Loucy (cell line): Measurements from ENCODE around the gene GOLIM4.

ENCODE experiments used
- H2AFZ ChIP-seq: fragments of 200-600 bp; sonication (generic); 2 replicates; pipeline ENCODE4 v1.6.0; 2016; ENCODE audit warnings: antibody characterized with exemption, mild to moderate bottlenecking, low read length, moderate library complexity
- H3F3A ChIP-seq: fragments of 200-600 bp; 2 replicates; pipeline ENCODE4 v1.6.0; 2016; ENCODE audit warnings: antibody characterized with exemption, low read depth, mild to moderate bottlenecking
- H3K27me3 ChIP-seq: fragments of 200-600 bp; sonication (generic); 2 replicates; pipeline ENCODE4 v1.6.1; 2014; ENCODE audit warnings: low read length, mild to moderate bottlenecking; ENCODE audit not compliant: insufficient read depth, poor library complexity, severe bottlenecking
- H3K36me3 ChIP-seq: fragments of 200-600 bp; sonication (generic); 2 replicates; pipeline ENCODE4 v1.6.1; 2016; ENCODE audit warnings: low read length; ENCODE audit not compliant: insufficient read depth
- H3K4me1 ChIP-seq: fragments of 200-600 bp; sonication (generic); 2 replicates; pipeline ENCODE4 v1.5.1; 2014; ENCODE audit warnings: low read length, mild to moderate bottlenecking; ENCODE audit not compliant: insufficient read depth, poor library complexity, severe bottlenecking
- H3K4me2 ChIP-seq: fragments of 200-600 bp; sonication (generic); 2 replicates; pipeline ENCODE4 v1.6.0; 2014; ENCODE audit warnings: antibody characterized with exemption, low read length, low read depth, mild to moderate bottlenecking; ENCODE audit not compliant: poor library complexity, severe bottlenecking
- H3K4me3 ChIP-seq: fragments of 200-600 bp; sonication (generic); 2 replicates; pipeline ENCODE4 v1.5.1; 2014; ENCODE audit warnings: low read length, mild to moderate bottlenecking, mixed read lengths; ENCODE audit not compliant: poor library complexity, severe bottlenecking
- H3K79me2 ChIP-seq: fragments of 200-600 bp; sonication (generic); 2 replicates; pipeline ENCODE4 v1.6.1; 2014; ENCODE audit warnings: low read length; ENCODE audit not compliant: insufficient read depth
- H3K9ac ChIP-seq: fragments of 200-600 bp; sonication (generic); 2 replicates; pipeline ENCODE4 v1.6.0; 2014; ENCODE audit warnings: mild to moderate bottlenecking, low read depth, low read length, moderate library complexity; ENCODE audit not compliant: poor library complexity, severe bottlenecking
- H3K9me2 ChIP-seq: fragments of 200-600 bp; sonication (generic); replicated peaks from 2 replicates; pipeline ENCODE4 v1.6.1; 2016; ENCODE audit warnings: low read depth, low read length, mixed read lengths
- H3K9me3 ChIP-seq: fragments of 200-600 bp; sonication (generic); 2 replicates; pipeline ENCODE4 v1.6.1; 2014; ENCODE audit warnings: mild to moderate bottlenecking, antibody characterized with exemption, low read length, low read depth; ENCODE audit not compliant: insufficient read depth
- H4K20me1 ChIP-seq: fragments of 200-600 bp; sonication (generic); 2 replicates; pipeline ENCODE4 v1.6.0; 2014; ENCODE audit warnings: antibody characterized with exemption, low read length, mild to moderate bottlenecking; ENCODE audit not compliant: insufficient read depth, poor library complexity, severe bottlenecking
- EZH2phosphoT487 ChIP-seq: fragments of 200-600 bp; IDR thresholded peaks from 2 replicates; pipeline ENCODE4 v1.6.1; 2018; ENCODE audit warnings: antibody characterized with exemption, mild to moderate bottlenecking, moderate library complexity, borderline replicate concordance
- TF ChIP-seq, protein P1 (sequence below): fragments of 200-600 bp; sonication (generic); conservative IDR thresholded peaks from 2 replicates; pipeline ENCODE4 v1.5.1; 2014; ENCODE audit warnings: mild to moderate bottlenecking, antibody characterized with exemption, low read length

Gene GOLIM4

DNA sequence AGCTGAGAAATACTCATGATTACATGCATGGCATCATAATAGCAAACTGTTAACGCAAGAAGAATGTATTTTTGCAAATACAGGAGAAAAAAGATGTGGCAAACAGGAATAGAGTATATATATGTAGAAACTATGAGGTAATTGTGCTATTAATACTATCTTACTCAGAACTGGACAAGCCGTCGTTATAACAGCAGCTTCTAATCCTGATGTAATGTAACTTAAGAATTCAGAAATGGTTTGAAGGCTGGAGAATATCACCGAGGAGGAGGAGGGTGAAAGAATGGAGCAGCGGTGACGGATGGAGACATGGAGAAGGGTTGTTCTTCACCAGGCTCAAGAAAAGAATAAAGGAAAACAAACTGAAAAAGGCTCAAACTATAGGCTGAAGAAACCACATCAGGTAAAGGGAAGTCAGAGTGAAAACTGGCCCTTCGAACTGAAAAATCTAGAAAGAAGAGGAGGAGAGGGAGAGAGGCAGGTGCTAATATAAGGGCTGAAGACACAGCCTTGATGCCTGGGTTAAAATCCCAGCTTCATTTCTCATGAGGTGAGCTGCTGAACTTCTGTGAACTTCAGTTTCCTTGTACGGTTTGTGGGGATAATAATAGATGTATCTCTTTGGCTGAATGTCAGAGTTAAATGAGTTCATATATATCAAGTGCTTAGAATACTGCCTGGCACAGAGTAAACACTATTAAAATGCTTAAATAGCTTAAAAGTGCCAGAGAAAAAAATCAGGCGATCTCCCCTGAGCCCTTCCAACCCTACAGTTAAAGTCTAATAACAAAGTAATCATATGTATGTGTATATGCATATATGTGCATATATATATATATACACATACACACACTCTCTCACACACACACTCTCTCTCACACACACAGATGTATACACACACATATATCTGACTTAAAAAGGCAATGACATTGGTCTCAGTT is 43.9 kb downstream of the GOLIM4 start:
- Histone ChIP-seq H3K36me3 (no peaks in the 10 kb centered on the region), H3K27me3 (no peaks in the 10 kb centered on the region), H3K9me3 (no peaks in the 10 kb centered on the region), H4K20me1 (no peaks in the 10 kb centered on the region), H3K9ac (no peak overlapping the region), H2AFZ (no peak overlapping the region), H3K79me2 (peaks cover 6% of the 10 kb centered on the region; the same call in 1 of the 2 replicates), H3K4me3 (no peak overlapping the region), H3K4me2 (no peak overlapping the region), H3K4me1 (no peaks in the 10 kb centered on the region), H3F3A (no peaks in the 10 kb centered on the region), H3K9me2 (no peaks in the 10 kb centered on the region)
- TF ChIP-seq, protein P1, sequence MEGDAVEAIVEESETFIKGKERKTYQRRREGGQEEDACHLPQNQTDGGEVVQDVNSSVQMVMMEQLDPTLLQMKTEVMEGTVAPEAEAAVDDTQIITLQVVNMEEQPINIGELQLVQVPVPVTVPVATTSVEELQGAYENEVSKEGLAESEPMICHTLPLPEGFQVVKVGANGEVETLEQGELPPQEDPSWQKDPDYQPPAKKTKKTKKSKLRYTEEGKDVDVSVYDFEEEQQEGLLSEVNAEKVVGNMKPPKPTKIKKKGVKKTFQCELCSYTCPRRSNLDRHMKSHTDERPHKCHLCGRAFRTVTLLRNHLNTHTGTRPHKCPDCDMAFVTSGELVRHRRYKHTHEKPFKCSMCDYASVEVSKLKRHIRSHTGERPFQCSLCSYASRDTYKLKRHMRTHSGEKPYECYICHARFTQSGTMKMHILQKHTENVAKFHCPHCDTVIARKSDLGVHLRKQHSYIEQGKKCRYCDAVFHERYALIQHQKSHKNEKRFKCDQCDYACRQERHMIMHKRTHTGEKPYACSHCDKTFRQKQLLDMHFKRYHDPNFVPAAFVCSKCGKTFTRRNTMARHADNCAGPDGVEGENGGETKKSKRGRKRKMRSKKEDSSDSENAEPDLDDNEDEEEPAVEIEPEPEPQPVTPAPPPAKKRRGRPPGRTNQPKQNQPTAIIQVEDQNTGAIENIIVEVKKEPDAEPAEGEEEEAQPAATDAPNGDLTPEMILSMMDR: no peak
- no peak for TF ChIP-seq EZH2phosphoT487

DNA sequence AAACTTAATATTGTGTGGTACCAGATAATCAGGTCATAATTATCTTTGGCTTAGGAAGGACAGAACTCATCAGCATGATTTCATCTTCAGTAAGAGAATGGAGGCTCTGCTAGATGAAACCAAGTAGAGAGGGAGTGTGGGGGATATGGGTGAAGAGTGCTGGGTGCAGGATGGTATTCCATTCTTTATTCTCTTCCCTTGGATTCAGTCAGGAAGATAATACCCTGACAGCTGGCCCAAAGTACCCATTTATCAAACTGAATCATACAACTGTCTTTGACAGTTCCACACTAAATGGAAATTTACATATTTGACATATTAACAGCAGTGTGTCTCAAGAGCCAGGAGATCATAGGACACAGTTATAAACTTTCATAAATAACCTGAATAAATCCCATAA is 44.7 kb downstream of the GOLIM4 start:
- H3K4me1 ChIP-seq: no peaks in the 10 kb centered on the region
- H2AFZ ChIP-seq: no peak overlapping the region
- H3K27me3 ChIP-seq: no peaks in the 10 kb centered on the region
- H3F3A ChIP-seq: no peaks in the 10 kb centered on the region
- no peaks in the 10 kb centered on the region for H4K20me1 ChIP-seq
- no peak for TF ChIP-seq EZH2phosphoT487
- TF ChIP-seq, protein P1: no peak
- no peaks in the 10 kb centered on the region for H3K9me3 ChIP-seq
- no peak overlapping the region for H3K4me3 ChIP-seq
- H3K9me2 ChIP-seq: no peaks in the 10 kb centered on the region
- no peaks in the 10 kb centered on the region for H3K36me3 ChIP-seq
- H3K4me2 ChIP-seq: no peak overlapping the region
- H3K79me2 ChIP-seq: peaks cover 6% of the 10 kb centered on the region; the same call in 1 of the 2 replicates
- H3K9ac ChIP-seq: no peak overlapping the region

DNA sequence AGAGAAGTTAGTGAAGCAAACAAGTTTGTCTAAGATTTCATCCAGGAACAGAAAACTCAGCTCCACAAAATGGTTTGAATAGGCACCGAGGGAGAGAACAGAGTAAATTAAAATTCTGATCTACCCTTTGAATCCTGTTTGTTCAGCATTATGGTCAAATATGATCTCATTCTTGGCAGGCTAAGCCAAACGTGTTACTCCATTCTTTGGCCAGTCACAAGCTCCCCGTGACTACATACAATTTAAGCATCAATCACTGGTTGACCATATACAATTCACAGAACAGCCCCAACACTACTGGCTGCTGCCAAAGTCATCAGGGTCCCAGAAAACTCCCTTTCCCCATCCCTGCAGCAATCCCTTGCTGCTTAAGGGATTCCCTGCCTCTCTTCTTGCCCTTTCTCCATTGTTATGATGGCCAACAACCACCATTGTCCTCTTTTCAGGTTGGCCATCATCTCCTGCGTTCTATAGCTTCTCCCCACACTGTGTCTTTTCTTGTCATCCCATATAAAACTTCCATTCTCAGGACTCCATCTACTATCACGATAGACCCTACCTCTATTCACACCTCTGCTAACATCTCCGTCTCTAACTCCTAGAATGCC is 46.3 kb downstream of the GOLIM4 start:
- Histone ChIP-seq H3K4me3 (no peak overlapping the region), H3F3A (no peaks in the 10 kb centered on the region), H2AFZ (no peak overlapping the region), H3K9ac (no peak overlapping the region), H3K4me1 (no peaks in the 10 kb centered on the region), H3K9me2 (no peaks in the 10 kb centered on the region), H3K27me3 (no peaks in the 10 kb centered on the region), H3K79me2 (peaks cover 6% of the 10 kb centered on the region; the same call in 1 of the 2 replicates), H3K4me2 (no peak overlapping the region), H3K9me3 (no peaks in the 10 kb centered on the region), H4K20me1 (no peaks in the 10 kb centered on the region), H3K36me3 (no peaks in the 10 kb centered on the region)
- TF ChIP-seq EZH2phosphoT487: no peak
- TF ChIP-seq, protein P1: no peak
